GM18508 (cell line): ENCODE data around the gene RPP25.
A peak's percentile ranks its signal among the peaks of the same experiment; 100 is the strongest.
"Not testable (repeated sequence)": the region's sequence is repeated elsewhere in the genome, so short reads cannot be mapped to it uniquely, and the experiment has no call there.

ENCODE experiments used
- ATAC-seq: cut with Tn5 transposase; IDR thresholded peaks from one replicate; pipeline ENCODE4 v1.9.1; 2021; ENCODE audit warnings: moderate number of reproducible peaks; ENCODE audit not compliant: insufficient read depth, unreplicated experiment

The RPP25 gene

GRCh38 chr15:74964794-74965193 lies 8.2 kb upstream of the RPP25 start:
- no peak for ATAC-seq

GRCh38 chr15:74963213-74963612 lies 6.6 kb upstream of the RPP25 start:
- ATAC-seq, result no peak

- no peak for ATAC-seq
Measured at GRCh38 chr15:74962671-74963070, 6.1 kb upstream of the RPP25 start.

GRCh38 chr15:74962219-74962618 lies 5.6 kb upstream of the RPP25 start:
- no peak for ATAC-seq

GRCh38 chr15:74961616-74962015 lies 5.0 kb upstream of the RPP25 start:
- no peak for ATAC-seq

- ATAC-seq, result no peak
Measured at GRCh38 chr15:74960995-74961588, 4.5 kb upstream of the RPP25 start.

GRCh38 chr15:74960286-74960685 lies 3.7 kb upstream of the RPP25 start:
- ATAC-seq, result no peak

- ATAC-seq, result no peak
Measured at GRCh38 chr15:74959586-74959939, 3.0 kb upstream of the RPP25 start.

- no peak for ATAC-seq
Measured at GRCh38 chr15:74958908-74959585, 2.5 kb upstream of the RPP25 start.

- no peak for ATAC-seq
Measured at GRCh38 chr15:74958320-74958907, 1.8 kb upstream of the RPP25 start.

- ATAC-seq, result no peak
Measured at GRCh38 chr15:74957476-74958035, 984 bp upstream of the RPP25 start.

- no peak for ATAC-seq
Measured at GRCh38 chr15:74955796-74956647, 550 bp downstream of the RPP25 start.

GRCh38 chr15:74955017-74955416 lies 1.6 kb downstream of the RPP25 start:
- ATAC-seq, result no peak

- ATAC-seq, result no peak
Measured at GRCh38 chr15:74954515-74954914, 2.1 kb downstream of the RPP25 start.

- ATAC-seq, result no peak
Measured at GRCh38 chr15:74951006-74951405, 5.6 kb downstream of the RPP25 start.

- no peak for ATAC-seq
Measured at GRCh38 chr15:74950078-74950908, 6.3 kb downstream of the RPP25 start.

- peak; percentile 46 for ATAC-seq
Measured at GRCh38 chr15:74937590-74938371, 18.8 kb downstream of the RPP25 start, which contains the start of gene COX5A. TSS of gene COX5A (minus strand) at chr15:74938073. CDS start at chr15:74938014, 59 bp downstream.

- no peak for ATAC-seq
Measured at GRCh38 chr15:74937272-74937589, 19.3 kb downstream of the RPP25 start.

GRCh38 chr15:74935193-74935592 lies 21.4 kb downstream of the RPP25 start:
- not testable (repeated sequence) for ATAC-seq
